ENCODE measurements around the gene SFMBT1. TPM values are rescaled to one million over a fixed set of nuclear protein-coding genes. Genes with fewer than 3 reads are reported as not detected.

SFMBT1 gene
- total RNA-seq, 1 experiment from 2014 or later, result 14.8 TPM

- TF ChIP-seq CEBPB (IDR thresholded peaks at IDR 0.05; ENCODE audit: low read depth) (no peak), EZH2phosphoT487 (IDR thresholded peaks at IDR 0.05; ENCODE audit: borderline replicate concordance) (no peak), SRF (IDR thresholded peaks at IDR 0.05; ENCODE audit: low read depth) (no peak), ATF3 (IDR thresholded peaks at IDR 0.05) (no peak), ELF1 (IDR thresholded peaks at IDR 0.05; ENCODE audit: borderline replicate concordance, low read depth) (no peak), EGR1 (IDR thresholded peaks at IDR 0.05; ENCODE audit: low read depth) (no peak), CBX3 (IDR thresholded peaks at IDR 0.05; ENCODE audit: low read depth) (no peak), SIN3A (IDR thresholded peaks at IDR 0.05; ENCODE audit: low read depth) (no peak), SP1 (IDR thresholded peaks at IDR 0.05; ENCODE audit: low read depth) (no peak), TCF7L2 (IDR thresholded peaks at IDR 0.05; ENCODE audit: borderline replicate concordance, extremely low read depth, insufficient read depth, insufficient read length) (no peak), REST (IDR thresholded peaks at IDR 0.05; ENCODE audit: low read depth) (no peak), EZH2 (IDR thresholded peaks at IDR 0.05) (no peak), CTCF (IDR thresholded peaks at IDR 0.05 in 2 of 3, conservative IDR thresholded peaks at IDR 0.05 in 1 of 3; ENCODE audit: borderline replicate concordance in 1 of 3, insufficient read depth in 1 of 3, low read depth in 2 of 3, low read length in 2 of 3) (no peak), POLR2AphosphoS5 (IDR thresholded peaks at IDR 0.05; ENCODE audit: low read depth, low read length) (no peak), FOSL1 (IDR thresholded peaks at IDR 0.05; ENCODE audit: low read depth) (no peak), ZFX (IDR thresholded peaks at IDR 0.05) (no peak), RAD21 (IDR thresholded peaks at IDR 0.05; ENCODE audit: low read depth) (no peak), JUND (IDR thresholded peaks at IDR 0.05) (no peak)
- TF ChIP-seq, protein P1, sequence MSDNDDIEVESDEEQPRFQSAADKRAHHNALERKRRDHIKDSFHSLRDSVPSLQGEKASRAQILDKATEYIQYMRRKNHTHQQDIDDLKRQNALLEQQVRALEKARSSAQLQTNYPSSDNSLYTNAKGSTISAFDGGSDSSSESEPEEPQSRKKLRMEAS (IDR thresholded peaks at IDR 0.05), result no peak
- H3K4me3 ChIP-seq (replicated peaks in 1 of 2; ENCODE audit: low read depth in 1 of 2, low read length in 2 of 2), result no peak overlapping the region
- no peaks in the 10 kb centered on the region for H3K36me3 ChIP-seq (ENCODE audit: control insufficient read depth in 1 of 2, insufficient read depth in 2 of 2, low read length in 2 of 2)
- H3K27me3 ChIP-seq (ENCODE audit: insufficient read depth, low read length), result no peaks in the 10 kb centered on the region
- no peaks in the 10 kb centered on the region for H3K9me2 ChIP-seq (ENCODE audit: insufficient read depth)
- H4K20me1 ChIP-seq (ENCODE audit: insufficient read depth), result no peaks in the 10 kb centered on the region
- no TSS peak for BruUV-seq (replicated peaks)
- ChIA-PET RAD21 (ENCODE audit: low non-redundant PET in 1 of 2, low total read pairs in 2 of 2, uncharacterized antibody in 2 of 2, unreplicated experiment in 2 of 2) (no interaction called here), POLR2A (no interaction called here), CTCF (no interaction called here)
- ATAC-seq (no peak), DNase-seq (ENCODE audit: low read depth, low spot score) (no peak)
- no peak overlapping the region for H3K9ac ChIP-seq (ENCODE audit: low read length)
- no peak overlapping the region for H3K4me2 ChIP-seq (ENCODE audit: low read length)
- H3K27ac ChIP-seq (ENCODE audit: low read depth, low read length), result no peak overlapping the region
- H2AFZ ChIP-seq (ENCODE audit: low read depth, low read length, poor library complexity, severe bottlenecking), result no peak overlapping the region
- H3K4me1 ChIP-seq (ENCODE audit: control insufficient read depth in 1 of 2, insufficient read depth in 2 of 2, low read length in 2 of 2), result no peaks in the 10 kb centered on the region
- H3K9me3 ChIP-seq (ENCODE audit: control insufficient read depth in 1 of 2, insufficient read depth in 1 of 2, low read depth in 1 of 2, low read length in 2 of 2), result no peaks in the 10 kb centered on the region
- intact Hi-C loops (cut with micrococcal nuclease), result no loop called here
- H3K79me2 ChIP-seq (ENCODE audit: insufficient read depth, low read length), result 0 out of 2 replicates have a peak, but pooled peaks cover 3% of the 10 kb centered on the region
Observed at GRCh38 chr3:52866427-52866826, 179.4 kb downstream of the SFMBT1 start.
